Retina (tissue), 1 donor: ENCODE data around the gene LMO2.
"Not testable (repeated sequence)": the region's sequence is repeated elsewhere in the genome, so short reads cannot be mapped to it uniquely, and the experiment has no call there.

Experiments
- DNase-seq: peaks from one replicate; pipeline ENCODE4 v3.0.0-alpha.2; 2016

LMO2 gene

GRCh38 chr11:33859306-33859705 lies 32.6 kb downstream of the LMO2 start:
- DNase-seq: no peak

- peak; percentile 82 for DNase-seq
Measured at GRCh38 chr11:33857933-33858371, 33.9 kb downstream of the LMO2 start.

GRCh38 chr11:33855500-33855899 lies 36.4 kb downstream of the LMO2 start:
- DNase-seq: no peak

- no peak for DNase-seq
Measured at GRCh38 chr11:33848717-33849390, 43.0 kb downstream of the LMO2 start.

GRCh38 chr11:33847251-33847650 lies 44.6 kb downstream of the LMO2 start:
- no peak for DNase-seq

GRCh38 chr11:33844236-33844635 lies 47.6 kb downstream of the LMO2 start:
- DNase-seq: no peak

- DNase-seq: no peak
Measured at GRCh38 chr11:33843018-33843417, 48.9 kb downstream of the LMO2 start.

GRCh38 chr11:33842236-33842915 lies 49.5 kb downstream of the LMO2 start:
- DNase-seq: no peak

GRCh38 chr11:33838234-33838633 lies 53.6 kb downstream of the LMO2 start:
- not testable (repeated sequence) for DNase-seq

- DNase-seq: not testable (repeated sequence)
Measured at GRCh38 chr11:33837334-33837733, 54.5 kb downstream of the LMO2 start.

GRCh38 chr11:33835143-33835878 lies 56.6 kb downstream of the LMO2 start:
- DNase-seq: no peak

- DNase-seq: no peak
Measured at GRCh38 chr11:33832676-33833075, 59.2 kb downstream of the LMO2 start.

- DNase-seq: no peak
Measured at GRCh38 chr11:33830903-33831648, 60.8 kb downstream of the LMO2 start.

GRCh38 chr11:33829430-33830141 lies 62.3 kb downstream of the LMO2 start:
- DNase-seq: peak; percentile 81

GRCh38 chr11:33828604-33829429 lies 63.1 kb downstream of the LMO2 start:
- DNase-seq: peak; percentile 54

GRCh38 chr11:33827206-33827605 lies 64.7 kb downstream of the LMO2 start:
- DNase-seq: no peak

GRCh38 chr11:33825854-33826560 lies 65.9 kb downstream of the LMO2 start:
- DNase-seq: no peak

- not testable (repeated sequence) for DNase-seq
Measured at GRCh38 chr11:33822981-33823380, 68.9 kb downstream of the LMO2 start.

GRCh38 chr11:33819278-33820035 lies 72.4 kb downstream of the LMO2 start:
- DNase-seq: no peak
